Upper lobe of left lung (tissue), 6 donors: ENCODE measurements around the gene NEDD4L. TPM values are rescaled to one million over a fixed set of nuclear protein-coding genes. Genes with fewer than 3 reads are reported as not detected.

Experiments used
- ATAC-seq, 2 donors: fragments of 200-7000 bp; cut with Tn5 transposase; one replicate each; pipeline ENCODE4 v1.9.1; 2022; ENCODE audit warnings: mild to moderate bottlenecking in 2 of 2, moderate library complexity in 2 of 2; ENCODE audit not compliant: low FRiP score in 2 of 2
- DNase-seq, 2 donors: peaks; one replicate each; pipeline ENCODE4 v3.0.0-alpha.2; 2019 to 2020
- H3K27ac ChIP-seq, 4 donors: fragments of 200-600 bp; sonication (generic); one replicate each; pipeline ENCODE4 v1.5.1; 2016 to 2019
- H3K27me3 ChIP-seq, 4 donors: fragments of 200-600 bp; sonication (generic); one replicate each; pipeline ENCODE4 v1.5.1; 2017 to 2019
- H3K36me3 ChIP-seq, 4 donors: fragments of 200-600 bp; sonication (generic); one replicate each; pipeline ENCODE4 v1.5.1; 2016 to 2019
- H3K4me1 ChIP-seq, 4 donors: fragments of 200-600 bp; sonication (generic); one replicate each; pipeline ENCODE4 v1.5.1; 2018 to 2019
- H3K4me3 ChIP-seq, 4 donors: fragments of 200-600 bp; sonication (generic); one replicate each; pipeline ENCODE4 v1.5.1; 2017 to 2019; ENCODE audit warnings: mild to moderate bottlenecking in 2 of 4, moderate library complexity in 1 of 4
- H3K9me3 ChIP-seq, 4 donors: fragments of 200-600 bp; sonication (generic); one replicate each; pipeline ENCODE4 v1.5.1; 2018 to 2019
- EP300 ChIP-seq, 4 donors: sonication (generic); formaldehyde crosslinking; IDR thresholded peaks; one replicate each; pipeline ENCODE4 v1.5.1; 2017; ENCODE audit warnings: antibody characterized with exemption in 4 of 4, control low read depth in 2 of 4
- POLR2A ChIP-seq, 4 donors: fragments of 450-650 bp; IDR thresholded peaks; one replicate each; pipeline ENCODE4 v1.5.1; 2016 to 2017; ENCODE audit warnings: antibody characterized with exemption in 4 of 4, mild to moderate bottlenecking in 2 of 4
- POLR2AphosphoS5 ChIP-seq, 2 donors: sonication (generic); formaldehyde crosslinking; IDR thresholded peaks; one replicate each; pipeline ENCODE4 v1.5.1; 2017; ENCODE audit warnings: antibody characterized with exemption in 2 of 2
- WGBS, 2 donors: methylation state at CpG; one replicate each; pipeline ENCODE4 v1.1.5; 2017 to 2018; 5-methylcytosine and 5-hydroxymethylcytosine counted together
- total RNA-seq, 6 donors: library from RNA; depleted of rRNA in 4 of 6; stranded (reverse); fragments of >200 nt in 4 of 6; gene quantifications; one replicate each; pipeline versions ENCODE4 v1.1.0 to v1.2.1, GENCODE V29; 2016 to 2021
- TF ChIP-seq, protein P1 (sequence below), 6 experiments: fragments of 450-650 bp in 4 of 6; fragments of 200-600 bp in 2 of 6; sonication (generic) in 2 of 6; IDR thresholded peaks; one replicate each; pipeline ENCODE4 v1.5.1; 2016 to 2019; ENCODE audit warnings: antibody characterized with exemption in 6 of 6
- donor health status: DM: no; HTN: no; CAD: no; lungs with moderate emphysema.
- donor health status: DM: no; HTN: yes; CAD: no; lungs with severe emphysema.

NEDD4L gene
- total RNA-seq, 6 donors from 2014 or later: 148 to 491 (median 300) TPM

DNA sequence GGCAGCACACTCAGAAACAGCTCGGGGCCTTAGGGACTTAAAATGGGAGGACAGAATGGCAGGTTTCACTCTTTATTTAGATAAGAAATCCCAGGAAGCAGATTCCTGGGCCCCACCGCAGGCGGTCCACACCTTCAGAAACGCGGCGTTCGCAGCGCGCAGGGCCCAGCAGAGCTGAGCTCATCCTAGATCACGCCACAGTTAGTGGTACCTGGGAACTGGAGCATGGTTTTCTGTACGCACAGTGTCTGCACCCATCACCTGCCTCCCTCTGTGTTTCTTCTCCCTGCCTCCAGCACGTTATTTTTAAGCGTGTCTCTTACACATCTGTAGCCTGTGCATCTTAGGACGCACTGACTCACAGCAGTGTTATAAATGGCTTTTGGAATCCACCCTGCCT lies 342.8 kb downstream of the NEDD4L start:
- DNase-seq: peak in 1 of 2 donors; percentile 61

GRCh38 chr18:58387716-58388115 lies 343.7 kb downstream of the NEDD4L start:
- DNase-seq (no peak), ATAC-seq (no peak)
- H3K9me3 ChIP-seq: no peaks in the 10 kb centered on the region
- TF ChIP-seq POLR2A (IDR thresholded peaks at IDR 0.05) (no peak), EP300 (IDR thresholded peaks at IDR 0.05) (no peak), POLR2AphosphoS5 (IDR thresholded peaks at IDR 0.05) (no peak)
- TF ChIP-seq, protein P1, sequence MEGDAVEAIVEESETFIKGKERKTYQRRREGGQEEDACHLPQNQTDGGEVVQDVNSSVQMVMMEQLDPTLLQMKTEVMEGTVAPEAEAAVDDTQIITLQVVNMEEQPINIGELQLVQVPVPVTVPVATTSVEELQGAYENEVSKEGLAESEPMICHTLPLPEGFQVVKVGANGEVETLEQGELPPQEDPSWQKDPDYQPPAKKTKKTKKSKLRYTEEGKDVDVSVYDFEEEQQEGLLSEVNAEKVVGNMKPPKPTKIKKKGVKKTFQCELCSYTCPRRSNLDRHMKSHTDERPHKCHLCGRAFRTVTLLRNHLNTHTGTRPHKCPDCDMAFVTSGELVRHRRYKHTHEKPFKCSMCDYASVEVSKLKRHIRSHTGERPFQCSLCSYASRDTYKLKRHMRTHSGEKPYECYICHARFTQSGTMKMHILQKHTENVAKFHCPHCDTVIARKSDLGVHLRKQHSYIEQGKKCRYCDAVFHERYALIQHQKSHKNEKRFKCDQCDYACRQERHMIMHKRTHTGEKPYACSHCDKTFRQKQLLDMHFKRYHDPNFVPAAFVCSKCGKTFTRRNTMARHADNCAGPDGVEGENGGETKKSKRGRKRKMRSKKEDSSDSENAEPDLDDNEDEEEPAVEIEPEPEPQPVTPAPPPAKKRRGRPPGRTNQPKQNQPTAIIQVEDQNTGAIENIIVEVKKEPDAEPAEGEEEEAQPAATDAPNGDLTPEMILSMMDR (IDR thresholded peaks at IDR 0.05): no peak
- no peak overlapping the region for H3K4me3 ChIP-seq
- H3K27me3 ChIP-seq: no peaks in the 10 kb centered on the region
- WGBS, 2 donors: 80 to 81% methylated on average over 5 of the region's 5 CpGs
- H3K4me1 ChIP-seq: no peaks in the 10 kb centered on the region
- H3K36me3 ChIP-seq: peaks cover 5 to 91% (median 72%) of the 10 kb centered on the region in 4 donors
- H3K27ac ChIP-seq: no peak overlapping the region

More for the DNA sequence above, 342.8 kb downstream of the NEDD4L start:
- TF ChIP-seq POLR2A (IDR thresholded peaks at IDR 0.05) (no peak), EP300 (IDR thresholded peaks at IDR 0.05) (no peak), POLR2AphosphoS5 (IDR thresholded peaks at IDR 0.05) (no peak)
- TF ChIP-seq, protein P1 (IDR thresholded peaks at IDR 0.05): no peak
- no peak for ATAC-seq
- no peaks in the 10 kb centered on the region for H3K9me3 ChIP-seq
- no peak overlapping the region for H3K4me3 ChIP-seq
- H3K27me3 ChIP-seq: no peaks in the 10 kb centered on the region
- H3K4me1 ChIP-seq: no peaks in the 10 kb centered on the region
- peaks cover under 1 to 88% (median 67%) of the 10 kb centered on the region in 4 donors for H3K36me3 ChIP-seq
- H3K27ac ChIP-seq: no peak overlapping the region
- 95 to 97% methylated on average over 9 to 14 of the region's 14 CpGs for WGBS, 2 donors

- Histone ChIP-seq H3K27me3 (no peaks in the 10 kb centered on the region), H3K9me3 (no peaks in the 10 kb centered on the region), H3K36me3 (peaks cover 5 to 93% (median 72%) of the 10 kb centered on the region in 4 donors), H3K4me3 (no peak overlapping the region), H3K27ac (no peak overlapping the region), H3K4me1 (no peaks in the 10 kb centered on the region)
- no peak for DNase-seq
- no peak for ATAC-seq
- TF ChIP-seq POLR2AphosphoS5 (IDR thresholded peaks at IDR 0.05) (no peak), POLR2A (IDR thresholded peaks at IDR 0.05) (no peak)
- TF ChIP-seq, protein P1 (IDR thresholded peaks at IDR 0.05): no peak
- 94 to 95% methylated on average over 14 of the region's 14 CpGs for WGBS, 2 donors
These were observed 344.7 kb downstream of the NEDD4L start for GRCh38 chr18:58388736-58389135.

GRCh38 chr18:58389745-58390144 lies 345.7 kb downstream of the NEDD4L start:
- Histone ChIP-seq H3K27me3 (no peaks in the 10 kb centered on the region), H3K4me3 (no peak overlapping the region), H3K36me3 (peaks cover 5 to 93% (median 73%) of the 10 kb centered on the region in 4 donors), H3K4me1 (no peaks in the 10 kb centered on the region), H3K27ac (no peak overlapping the region), H3K9me3 (no peaks in the 10 kb centered on the region)
- ATAC-seq (no peak), DNase-seq (no peak)
- 90 to 97% methylated on average over 2 of the region's 2 CpGs for WGBS, 2 donors
- TF ChIP-seq EP300 (IDR thresholded peaks at IDR 0.05): no peak
- no peak for TF ChIP-seq POLR2A (IDR thresholded peaks at IDR 0.05)
- TF ChIP-seq, protein P1 (IDR thresholded peaks at IDR 0.05): no peak
- no peak for TF ChIP-seq POLR2AphosphoS5 (IDR thresholded peaks at IDR 0.05)

DNA sequence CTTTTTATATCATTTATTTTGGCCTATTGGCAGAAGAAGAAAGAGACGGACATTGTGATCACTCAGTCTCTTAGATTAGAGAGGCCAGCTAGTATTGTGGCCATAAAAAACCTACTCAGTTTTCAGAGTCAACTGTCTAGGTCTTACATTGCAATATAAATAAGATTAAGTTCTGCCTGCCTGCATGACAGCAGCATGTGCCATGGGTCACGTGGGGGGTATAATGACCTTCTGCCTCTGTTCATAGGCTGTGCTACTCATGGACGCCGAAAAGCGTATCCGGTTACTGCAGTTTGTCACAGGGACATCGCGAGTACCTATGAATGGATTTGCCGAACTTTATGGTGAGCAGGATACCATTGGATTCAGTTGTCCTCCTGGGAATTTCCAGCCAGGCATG lies 346.4 kb downstream of the NEDD4L start:
- no peak for ATAC-seq
- Histone ChIP-seq H3K9me3 (no peaks in the 10 kb centered on the region), H3K4me1 (no peaks in the 10 kb centered on the region), H3K36me3 (peaks cover 5 to 91% (median 72%) of the 10 kb centered on the region in 4 donors), H3K27me3 (no peaks in the 10 kb centered on the region), H3K4me3 (no peak overlapping the region), H3K27ac (no peak overlapping the region)
- TF ChIP-seq POLR2A (IDR thresholded peaks at IDR 0.05): no peak
- TF ChIP-seq, protein P1 (IDR thresholded peaks at IDR 0.05): no peak
- TF ChIP-seq POLR2AphosphoS5 (IDR thresholded peaks at IDR 0.05): no peak
- no peak for TF ChIP-seq EP300 (IDR thresholded peaks at IDR 0.05)
- no peak for DNase-seq
- WGBS, 2 donors: 94 to 97% methylated on average over 9 of the region's 9 CpGs
